Endothelial cell of hepatic sinusoid (primary cell): ENCODE results near the gene ABAT.

Source experiments
- in situ Hi-C: cut with HindIII; loops from 2 replicates; pipeline ENCODE4 v1.10.0; 2017; ENCODE audit warnings: low sequenced_read_pairs

Gene ABAT

DNA sequence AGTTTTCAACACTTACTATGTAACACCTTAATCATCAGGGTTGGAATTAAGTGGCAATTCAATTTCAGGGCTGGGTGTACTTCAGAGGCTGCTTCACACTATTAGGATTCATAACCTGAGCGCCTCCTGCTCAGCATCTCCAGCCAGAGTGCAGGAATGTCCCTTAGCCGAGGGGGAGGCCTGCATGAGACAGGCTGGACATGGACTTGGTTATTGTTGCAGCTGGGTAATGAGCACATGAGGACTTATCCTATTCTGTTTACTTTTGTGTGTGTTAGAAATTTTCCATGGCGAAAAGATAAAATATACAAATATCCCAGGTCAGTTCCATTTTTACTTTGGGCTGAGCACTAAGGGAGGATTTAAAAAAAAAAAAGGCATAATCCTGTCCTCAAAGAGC is 133.6 kb downstream of the ABAT start:
- in situ Hi-C loops: no loop called here

DNA sequence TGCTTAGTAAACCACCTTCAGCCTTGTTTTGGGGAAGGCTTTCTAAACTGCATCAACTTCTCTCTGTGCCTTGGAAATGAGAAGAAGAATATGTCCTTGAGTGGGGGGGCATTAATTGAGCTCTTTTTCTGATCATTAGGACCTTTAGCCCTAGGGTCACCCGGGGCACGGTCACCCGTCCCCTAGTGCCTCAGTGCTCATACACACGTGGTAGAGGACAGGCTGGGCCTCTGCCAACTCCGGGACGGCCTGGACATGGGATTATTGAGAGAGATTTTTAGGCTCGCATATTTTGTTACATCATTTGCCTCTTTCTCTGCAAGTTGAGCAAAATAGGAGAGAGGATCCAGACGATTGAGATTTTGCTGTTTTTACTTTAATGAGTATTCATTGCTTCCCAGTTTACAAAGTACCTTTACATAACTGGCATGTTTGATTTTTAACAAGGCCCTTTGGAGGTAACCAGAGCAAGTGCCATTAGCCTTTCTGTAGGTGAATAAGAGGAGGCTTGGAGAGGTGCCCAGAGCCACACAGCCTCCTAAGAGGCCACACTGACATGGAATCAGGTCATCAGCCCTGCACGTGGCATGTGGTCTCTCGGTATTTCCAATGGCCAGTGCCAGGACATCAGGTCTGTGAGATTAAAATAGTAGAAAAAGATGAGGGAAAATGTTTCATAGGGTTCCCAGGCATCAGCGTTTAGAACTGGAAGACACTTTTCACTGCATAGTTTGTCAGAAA is 134.4 kb downstream of the ABAT start:
- in situ Hi-C loops: no loop called here

DNA sequence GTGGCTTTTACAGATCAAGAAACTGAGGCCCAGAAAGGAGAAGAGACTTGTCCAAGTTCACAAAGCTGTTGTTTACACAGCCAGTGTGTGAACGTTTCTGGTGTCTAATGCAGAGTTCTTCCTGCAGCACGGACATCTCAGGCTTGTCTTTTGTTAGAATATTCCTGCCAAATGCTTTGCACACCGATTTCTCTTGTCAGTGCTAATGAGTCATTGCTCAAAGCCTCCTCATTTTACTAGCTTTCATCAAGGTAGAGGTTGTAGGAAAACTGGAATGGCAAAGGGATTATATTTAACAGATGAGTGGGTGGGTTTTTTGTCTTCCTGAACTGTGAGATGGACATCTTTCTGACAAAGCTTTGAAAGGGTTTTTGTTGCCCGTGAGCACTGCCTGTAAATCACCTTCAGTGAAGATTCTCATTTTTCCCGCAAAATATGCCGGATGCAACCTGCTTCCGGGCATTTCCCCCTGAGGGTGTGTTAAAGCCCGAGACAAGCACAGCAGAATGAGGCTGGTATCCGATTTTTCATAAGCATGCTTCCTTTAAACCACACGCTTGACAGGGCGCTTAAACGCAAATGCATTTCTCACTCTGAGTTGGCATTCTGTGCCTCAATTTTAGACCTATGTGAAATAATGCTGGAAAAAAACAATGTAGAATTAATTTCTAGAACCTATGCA is 137.9 kb downstream of the ABAT start:
- in situ Hi-C loops: no loop called here

DNA sequence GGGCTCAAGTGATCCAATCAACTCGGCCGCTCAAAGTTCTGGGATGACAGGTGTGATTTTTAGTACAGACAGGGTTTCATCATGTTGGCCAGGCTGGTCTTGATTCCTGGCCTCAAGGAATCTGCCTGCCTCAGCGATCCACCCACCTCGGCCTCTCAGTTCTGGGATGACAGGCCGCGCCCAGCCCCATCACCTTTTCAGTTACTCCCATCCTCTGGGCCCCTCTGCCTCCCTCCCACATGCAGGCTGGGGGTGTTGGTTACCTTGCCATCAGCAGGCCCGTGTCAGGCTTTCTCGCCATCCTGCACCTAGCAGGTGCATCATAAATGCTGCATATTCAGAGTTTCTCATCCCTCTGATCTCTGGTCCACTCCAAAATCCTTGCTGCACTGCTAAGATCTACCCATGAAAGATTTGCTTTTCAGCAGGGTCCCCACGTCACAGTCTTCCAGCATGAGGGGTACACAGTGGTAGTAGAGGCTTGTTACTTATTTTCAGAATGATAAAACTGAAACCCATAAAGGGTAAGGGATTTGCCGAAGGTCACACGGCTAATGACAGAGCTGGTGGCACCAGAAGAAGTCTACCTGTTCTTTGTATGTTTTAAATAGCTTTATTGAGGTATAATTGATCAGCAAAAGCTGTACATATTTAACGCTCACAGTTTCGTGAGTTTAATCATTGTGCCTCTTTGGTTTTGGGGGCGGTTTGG is 139.8 kb downstream of the ABAT start:
- in situ Hi-C loops: no loop called here

DNA sequence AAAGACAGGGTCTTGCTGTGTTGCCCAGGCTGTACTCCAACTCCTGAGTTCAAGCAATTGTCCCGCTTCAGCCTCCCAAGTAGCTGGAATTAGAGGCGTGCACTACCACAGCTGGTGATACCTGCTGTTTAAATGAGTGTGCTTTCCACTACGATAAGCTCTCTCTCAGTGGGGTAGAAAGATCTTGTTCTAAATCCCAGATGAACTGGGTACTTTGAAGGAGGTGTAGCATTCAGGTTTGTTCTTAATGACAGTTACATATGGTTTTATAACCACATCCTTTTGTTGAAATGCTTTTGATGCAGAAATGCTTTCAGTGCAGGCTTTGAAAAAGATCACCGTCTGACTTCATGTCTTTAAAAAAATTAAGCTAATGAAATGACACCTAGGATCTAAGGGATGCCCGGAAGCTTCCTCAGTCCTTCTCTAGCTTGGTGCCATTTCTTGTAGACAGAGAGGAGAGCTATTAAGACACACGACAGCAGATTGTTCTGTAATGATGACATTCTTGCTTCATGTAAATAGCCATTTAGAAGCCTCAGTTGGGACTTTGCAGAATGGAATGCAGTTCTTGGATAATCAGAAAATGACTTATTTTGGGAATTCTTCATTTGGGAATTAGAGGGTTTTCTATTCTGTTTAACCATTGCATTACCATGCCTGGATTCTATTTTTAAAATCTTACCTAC is 142.7 kb downstream of the ABAT start:
- in situ Hi-C loops: no loop called here

DNA sequence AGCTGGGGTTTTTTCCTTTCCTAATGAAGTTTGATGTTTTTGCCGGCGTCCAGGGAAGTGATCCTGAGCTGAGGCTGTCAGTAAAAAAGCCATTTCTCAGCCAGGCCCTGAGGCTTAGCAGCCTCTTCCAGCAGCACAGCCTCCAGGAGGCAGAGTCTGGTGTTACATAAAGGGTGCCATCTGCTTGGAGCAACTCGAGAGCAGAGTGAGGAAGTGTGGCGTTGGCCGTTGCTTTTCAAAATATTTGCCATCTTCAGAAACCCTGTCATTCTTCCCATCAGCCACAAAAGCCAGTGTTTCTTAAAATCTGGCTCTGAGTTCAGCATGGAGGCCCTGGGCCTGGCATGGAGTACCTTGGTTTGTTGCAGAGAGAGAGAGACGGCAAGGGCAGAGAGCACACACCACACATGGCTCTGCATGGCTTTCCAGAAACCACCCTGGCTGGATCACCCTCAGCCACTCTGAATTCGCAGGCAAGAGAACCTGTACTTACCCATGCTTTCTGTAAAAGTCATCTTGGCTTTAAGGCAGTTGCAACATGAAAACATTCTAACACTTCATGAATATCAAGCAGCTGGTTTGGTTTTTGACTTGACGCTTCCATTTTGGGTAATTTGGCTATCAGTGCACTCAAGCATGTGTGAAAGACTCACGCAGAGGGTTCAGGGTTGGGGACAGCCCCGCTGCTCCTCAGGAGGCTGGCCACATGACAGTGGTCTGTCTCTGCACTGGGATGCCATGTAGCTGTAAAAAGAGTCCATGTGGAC is 144.3 kb downstream of the ABAT start:
- in situ Hi-C loops: no loop called here

DNA sequence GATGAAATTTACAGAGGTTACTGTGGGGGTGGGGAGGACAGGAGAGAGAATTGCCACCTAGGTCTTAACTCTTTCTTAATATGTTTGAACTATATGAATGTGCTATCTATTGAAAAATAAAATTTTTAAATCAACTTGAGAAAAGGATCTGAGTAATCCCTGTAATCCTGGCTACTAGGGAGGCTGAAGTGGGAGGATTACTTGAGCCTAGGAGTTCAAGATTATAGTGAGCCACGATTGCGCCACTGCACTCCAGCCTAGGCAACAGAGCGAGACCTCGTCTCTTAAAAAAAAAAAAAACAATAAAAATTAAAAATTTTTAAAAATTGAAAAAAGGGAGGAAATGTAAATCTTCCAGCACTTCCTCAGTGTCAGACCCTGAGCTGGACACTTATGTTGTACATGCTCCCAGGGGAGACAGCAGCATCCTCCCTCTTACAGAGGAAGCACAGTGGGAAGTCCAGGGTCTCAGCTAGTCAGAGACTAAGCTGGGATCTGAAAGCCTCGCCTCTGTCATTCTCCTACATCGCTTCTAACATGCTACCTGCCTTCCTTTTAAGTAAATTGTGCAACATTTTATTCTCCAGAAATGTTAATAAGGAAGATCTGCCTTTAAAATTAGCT is 145.1 kb downstream of the ABAT start:
- in situ Hi-C loops: no loop called here

DNA sequence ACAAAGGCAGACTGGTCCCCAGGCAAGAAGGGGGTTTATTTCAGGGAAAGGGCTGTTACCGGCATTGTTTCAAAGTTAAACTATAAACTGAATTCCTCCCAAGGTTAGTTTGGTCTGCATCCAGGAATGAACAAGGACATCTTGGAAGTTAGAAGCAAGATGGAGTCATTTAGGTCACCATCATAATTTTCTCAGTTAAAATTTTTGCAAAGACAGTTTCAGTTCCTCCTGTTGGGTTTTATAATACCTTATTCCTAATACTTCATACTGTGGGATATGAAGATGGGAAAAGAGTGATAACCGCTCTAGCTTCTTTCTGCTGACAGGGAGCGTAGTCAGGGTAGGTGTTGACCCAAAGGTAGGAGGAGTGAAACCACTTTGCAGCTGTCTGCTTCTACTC is 148.0 kb downstream of the ABAT start:
- in situ Hi-C loops: no loop called here

DNA sequence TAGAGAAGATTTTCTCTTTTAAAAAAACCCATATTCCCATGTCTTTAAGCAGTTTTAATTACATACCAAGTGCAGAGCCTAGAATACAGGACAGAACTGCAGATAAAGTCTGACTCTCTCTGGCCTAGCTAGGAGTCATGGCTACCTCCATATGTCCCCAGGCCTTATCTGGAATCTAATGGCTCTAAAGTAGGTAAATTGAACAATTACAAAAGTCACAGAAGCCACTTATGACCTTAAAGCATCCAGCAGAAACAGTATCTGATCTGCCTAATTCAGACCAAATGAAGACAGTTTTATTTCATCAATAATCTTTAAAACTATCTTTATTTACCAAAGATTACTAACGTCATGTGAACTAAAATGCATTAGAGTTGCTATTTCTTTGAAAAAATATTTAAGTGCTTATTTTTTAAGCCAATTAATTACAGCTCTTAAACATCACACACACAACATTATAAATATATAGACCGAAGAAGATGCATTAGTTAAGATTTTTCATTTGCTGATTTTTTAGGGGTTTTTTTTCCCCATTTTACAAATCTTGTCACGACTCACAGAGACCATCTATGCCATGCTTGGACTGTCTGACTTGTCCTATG is 152.0 kb downstream of the ABAT start:
- in situ Hi-C loops: no loop called here

DNA sequence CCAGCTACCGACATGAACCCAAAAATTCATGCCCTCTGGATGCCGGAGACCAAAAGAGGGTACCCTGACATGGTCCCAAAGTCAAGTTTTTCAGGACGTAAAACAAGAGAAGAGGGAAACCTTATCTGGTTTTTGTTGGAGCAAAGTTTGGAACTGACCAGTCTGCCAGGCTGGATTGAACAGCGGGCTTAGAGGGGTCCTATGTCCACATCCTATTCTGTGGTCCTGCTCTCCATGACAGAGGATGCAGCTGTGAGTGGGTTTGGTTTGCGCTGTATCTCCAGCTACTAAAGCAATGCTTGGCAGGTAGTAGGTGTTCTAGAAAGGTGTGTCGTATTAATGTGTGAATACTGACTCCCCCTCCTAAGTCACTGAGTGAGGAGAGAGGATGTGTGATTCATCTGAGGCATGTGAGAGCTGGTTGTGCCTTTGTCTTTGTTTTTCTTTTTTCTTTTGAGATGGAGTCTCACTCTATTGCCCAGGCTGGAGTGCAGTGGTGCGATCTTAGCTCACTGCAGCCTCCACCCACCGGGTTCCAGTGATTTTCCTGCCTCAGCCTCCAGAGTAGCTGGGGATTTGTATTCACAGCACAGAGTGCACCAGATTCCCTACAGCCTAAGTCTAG is 154.2 kb downstream of the ABAT start:
- in situ Hi-C loops: no loop called here

DNA sequence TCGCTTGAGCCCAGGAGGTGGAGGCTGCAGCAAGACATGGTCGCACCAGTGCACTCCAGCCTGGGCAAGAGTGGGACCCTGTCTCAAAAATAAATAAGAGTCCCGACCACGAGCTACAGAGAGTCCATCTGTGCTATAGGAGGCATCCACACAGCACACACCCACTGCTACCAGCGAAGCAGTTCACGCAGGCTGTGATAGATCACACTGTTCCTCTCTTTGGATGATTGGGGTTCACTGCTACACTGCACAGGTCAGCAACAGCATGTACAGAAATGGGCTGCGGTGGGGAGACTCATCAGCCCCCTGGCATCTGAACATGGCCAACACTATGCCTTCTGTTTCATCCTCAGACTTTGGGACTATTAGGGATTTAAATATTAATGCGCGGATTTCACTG is 157.0 kb downstream of the ABAT start:
- in situ Hi-C loops: no loop called here

DNA sequence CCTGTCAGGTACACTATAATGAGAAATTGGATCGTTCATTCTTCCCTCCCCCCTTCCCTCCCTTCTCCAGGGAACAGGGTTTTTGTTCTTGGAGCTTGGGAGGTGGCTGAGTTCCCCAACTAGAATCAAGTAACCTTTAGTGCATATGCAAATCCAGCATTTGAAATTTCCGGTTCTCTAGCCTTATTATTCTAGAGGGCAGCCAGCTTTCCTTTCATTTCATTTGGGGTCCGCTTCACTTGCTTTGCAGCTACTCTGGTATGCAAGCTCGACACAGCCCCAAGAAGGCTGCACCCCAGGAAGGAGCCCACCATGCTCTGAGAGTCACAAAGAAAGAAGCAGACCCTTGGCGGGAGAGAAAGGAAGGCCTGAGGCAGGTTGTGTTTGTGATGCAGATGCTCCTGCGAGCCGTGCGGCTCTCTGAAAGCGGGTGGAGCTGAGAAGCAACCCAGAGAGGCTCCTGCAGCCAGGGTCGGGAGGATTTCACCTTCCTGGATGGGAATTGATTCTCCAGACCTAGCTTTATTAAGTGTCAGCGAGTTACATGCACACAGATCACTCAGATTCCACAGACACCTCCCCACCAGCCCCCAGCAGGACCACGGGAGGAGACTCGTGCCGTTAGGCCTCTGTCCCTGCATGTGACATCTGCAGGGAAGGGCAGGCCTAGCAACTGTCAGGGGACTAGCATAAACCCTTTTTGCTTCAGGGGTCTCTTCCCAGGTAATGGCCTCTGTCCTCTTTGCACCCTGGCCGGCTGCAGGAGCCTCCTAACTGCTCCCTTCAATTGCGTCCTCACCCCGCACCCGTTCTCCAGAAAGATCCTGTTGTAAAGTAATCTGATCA is 157.7 kb downstream of the ABAT start:
- in situ Hi-C loops: no loop called here

DNA sequence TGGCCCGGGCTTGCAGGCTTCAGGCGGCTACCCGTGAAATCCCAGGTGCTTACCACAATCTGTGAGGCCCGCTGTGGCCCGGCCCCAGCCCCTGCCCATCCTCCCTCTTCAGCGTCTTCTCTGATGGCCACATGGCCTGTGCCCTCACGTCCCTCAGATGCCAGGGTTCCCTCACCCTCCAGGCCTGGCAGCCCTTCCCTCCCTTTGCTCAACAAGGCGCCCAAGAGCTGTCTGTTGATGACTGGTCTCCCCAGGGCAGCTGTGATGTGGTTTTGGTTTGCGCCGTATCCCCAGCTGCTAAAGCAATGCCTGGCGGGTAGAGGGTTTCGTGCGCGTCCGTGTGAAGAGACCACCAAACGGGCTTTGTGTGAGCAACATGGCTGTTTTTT is 158.3 kb downstream of the ABAT start:
- in situ Hi-C loops: no loop called here
